Ovary (tissue), 3 donors: ENCODE measurements around the gene SLC39A11.

ENCODE experiments used
- CTCF ChIP-seq, 3 donors: fragments of 450-650 bp in 2 of 3; fragments of 200-600 bp in 1 of 3; IDR thresholded peaks; one replicate each; pipeline versions ENCODE4 v1.5.1 to v1.8.0; 2016 to 2022; ENCODE audit warnings: antibody characterized with exemption in 3 of 3, mild to moderate bottlenecking in 1 of 3
- POLR2A ChIP-seq: fragments of 450-650 bp; IDR thresholded peaks from one replicate; pipeline ENCODE4 v1.6.1; 2017; ENCODE audit warnings: antibody characterized with exemption, mild to moderate bottlenecking, moderate library complexity
- donor health status: DM: no; HTN: no; CAD: no.

- TF ChIP-seq CTCF (IDR thresholded peaks at IDR 0.05) (no peak), POLR2A (no peak)
Observed at GRCh38 chr17:72810991-72811508, 281.4 kb downstream of the SLC39A11 start.
